Posterior cingulate gyrus (tissue), 11 donors: ENCODE measurements around the gene DISC1.
A peak's percentile ranks its signal among the peaks of the same experiment; 100 is the strongest.

Experiments
- DNase-seq, 10 donors: peaks; one replicate each; pipeline versions ENCODE4 v3.0.0 to v3.0.0-alpha.2; 2020 to 2021; ENCODE audit warnings: mixed read lengths in 3 of 10
- intact Hi-C: fragments of 100-400 bp; cut with DNase I; formaldehyde crosslinking; loops from one replicate; pipeline ENCODE4 v1.15.1; 2023

DISC1 gene

DNA sequence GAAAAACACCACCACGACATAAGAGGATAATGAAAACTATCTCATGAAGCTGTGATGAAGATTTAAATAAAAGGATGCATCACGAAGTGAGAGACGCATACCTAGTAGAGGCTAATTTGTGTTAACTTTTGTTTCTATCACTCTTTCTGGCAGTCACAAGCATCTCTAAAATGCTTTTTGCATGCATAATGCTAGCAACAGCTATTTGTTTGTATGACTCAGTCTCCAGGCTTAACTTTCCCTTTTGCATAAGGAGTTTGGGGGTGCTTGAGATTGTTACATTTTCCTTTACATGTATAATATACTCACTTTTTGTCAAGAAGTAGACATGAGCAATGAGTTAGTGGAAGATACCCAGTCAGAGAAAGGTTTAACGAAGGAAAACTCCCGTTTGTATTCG lies 385.4 kb downstream of the DISC1 start:
- intact Hi-C loops, result no loop called here
- DNase-seq, result no peak

DNA sequence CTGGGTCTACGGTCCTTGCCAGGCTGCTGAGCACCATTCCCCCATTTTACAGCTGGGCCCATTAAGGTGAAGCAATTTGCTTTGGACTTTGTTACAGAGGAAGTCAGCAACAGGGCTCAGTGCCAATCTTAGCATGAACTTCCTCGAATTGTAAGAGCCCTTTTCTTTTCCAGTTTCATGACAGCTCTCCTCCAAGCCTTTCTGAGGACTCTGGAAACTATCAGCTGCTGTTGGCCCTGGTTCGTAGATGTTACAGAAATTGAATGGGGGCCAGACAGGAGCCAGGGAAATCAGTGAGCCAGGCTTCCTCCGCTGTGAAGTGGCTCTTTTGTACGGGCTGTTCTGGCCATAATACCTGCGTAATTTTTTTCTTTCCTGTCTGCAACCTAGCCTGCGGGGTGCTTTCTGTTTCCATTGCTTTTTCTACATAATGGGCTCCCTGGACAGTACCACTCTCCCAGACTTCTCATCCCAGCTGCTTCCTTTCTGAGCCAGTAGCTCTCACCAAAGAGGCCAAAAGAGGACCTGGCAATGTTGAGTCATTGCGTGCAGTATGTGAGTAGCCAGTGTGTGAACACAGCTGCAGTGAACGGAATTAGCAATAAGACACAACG lies 386.3 kb downstream of the DISC1 start:
- intact Hi-C loops, result no loop called here
- DNase-seq, result no peak

DNA sequence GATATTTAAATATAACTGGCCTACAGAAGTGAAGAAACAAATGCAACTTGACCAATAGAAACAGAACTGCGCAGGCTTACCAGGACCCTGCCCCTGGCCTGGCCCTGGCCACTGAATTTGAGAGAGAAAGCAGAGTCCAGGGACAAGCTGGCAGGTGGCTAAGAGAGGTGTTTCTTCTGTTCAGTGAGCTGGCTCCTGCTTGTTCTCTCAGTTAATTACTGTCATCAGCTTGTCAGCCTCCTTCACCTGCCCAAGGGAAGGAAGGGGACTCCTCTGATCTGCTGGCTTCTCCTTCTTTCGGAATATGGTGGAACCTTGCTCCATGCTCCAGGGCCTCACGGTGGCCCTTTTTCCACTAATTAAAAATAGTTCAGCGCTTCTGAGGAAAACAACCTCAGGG lies 388.4 kb downstream of the DISC1 start:
- no peak for DNase-seq
- intact Hi-C loops, result no loop called here

DNA sequence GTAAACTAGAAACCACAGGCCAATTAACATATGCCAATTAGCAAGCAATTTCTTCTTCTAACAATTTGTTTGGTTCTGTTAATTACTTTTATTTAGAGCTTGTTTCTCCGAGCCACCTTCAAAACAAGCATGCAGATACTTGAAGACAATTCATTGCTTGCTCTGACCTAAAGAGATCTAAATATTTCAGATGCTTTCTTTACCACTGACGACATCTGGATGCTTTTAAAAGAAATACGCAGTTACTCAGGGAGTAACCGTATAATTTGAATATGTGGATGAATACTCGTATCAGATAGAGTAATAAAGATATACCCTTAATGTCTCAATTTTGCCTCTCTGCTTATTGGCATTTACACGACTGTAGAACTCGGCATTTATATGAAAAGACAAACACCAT lies 390.0 kb downstream of the DISC1 start:
- no peak for DNase-seq
- intact Hi-C loops, result no loop called here

DNA sequence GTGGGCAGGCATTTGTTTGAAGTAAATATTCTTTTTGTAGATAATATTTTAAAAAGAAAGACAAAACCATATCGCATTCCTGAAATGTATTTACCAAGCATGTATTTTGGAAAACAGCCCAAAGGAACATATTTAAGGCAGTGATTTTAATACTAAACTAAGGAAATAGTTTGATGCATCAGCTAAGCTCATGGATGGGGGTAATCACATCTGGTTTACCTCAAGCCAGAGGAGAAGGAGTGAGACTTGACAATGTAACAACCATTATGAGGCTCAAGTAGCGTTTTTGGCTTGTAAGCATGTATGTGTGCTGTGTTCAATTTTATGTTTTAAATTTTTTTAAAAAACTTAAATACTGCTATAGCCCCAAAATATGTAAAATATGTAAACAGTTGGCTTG lies 390.5 kb downstream of the DISC1 start:
- DNase-seq, result no peak
- intact Hi-C loops, result no loop called here

DNA sequence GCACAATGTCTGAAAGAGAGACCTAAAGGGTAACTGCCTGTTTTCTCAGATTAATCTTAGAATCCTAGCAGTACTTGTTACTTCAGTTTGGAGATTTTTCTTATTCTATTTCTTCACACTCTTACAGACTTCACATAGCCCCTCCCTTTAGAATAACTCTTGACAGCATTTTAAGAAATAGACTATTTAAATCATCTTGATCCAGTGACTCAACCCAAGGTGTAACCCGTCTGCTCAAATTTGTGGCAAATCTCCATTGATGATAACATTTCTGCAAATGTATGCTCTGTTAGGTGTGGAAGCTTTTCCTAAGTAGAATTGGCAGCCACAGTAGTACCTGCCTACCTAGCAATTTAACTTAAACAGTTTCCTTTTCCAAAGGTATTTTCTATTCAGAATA lies 391.2 kb downstream of the DISC1 start:
- intact Hi-C loops, result no loop called here
- DNase-seq, result no peak

DNA sequence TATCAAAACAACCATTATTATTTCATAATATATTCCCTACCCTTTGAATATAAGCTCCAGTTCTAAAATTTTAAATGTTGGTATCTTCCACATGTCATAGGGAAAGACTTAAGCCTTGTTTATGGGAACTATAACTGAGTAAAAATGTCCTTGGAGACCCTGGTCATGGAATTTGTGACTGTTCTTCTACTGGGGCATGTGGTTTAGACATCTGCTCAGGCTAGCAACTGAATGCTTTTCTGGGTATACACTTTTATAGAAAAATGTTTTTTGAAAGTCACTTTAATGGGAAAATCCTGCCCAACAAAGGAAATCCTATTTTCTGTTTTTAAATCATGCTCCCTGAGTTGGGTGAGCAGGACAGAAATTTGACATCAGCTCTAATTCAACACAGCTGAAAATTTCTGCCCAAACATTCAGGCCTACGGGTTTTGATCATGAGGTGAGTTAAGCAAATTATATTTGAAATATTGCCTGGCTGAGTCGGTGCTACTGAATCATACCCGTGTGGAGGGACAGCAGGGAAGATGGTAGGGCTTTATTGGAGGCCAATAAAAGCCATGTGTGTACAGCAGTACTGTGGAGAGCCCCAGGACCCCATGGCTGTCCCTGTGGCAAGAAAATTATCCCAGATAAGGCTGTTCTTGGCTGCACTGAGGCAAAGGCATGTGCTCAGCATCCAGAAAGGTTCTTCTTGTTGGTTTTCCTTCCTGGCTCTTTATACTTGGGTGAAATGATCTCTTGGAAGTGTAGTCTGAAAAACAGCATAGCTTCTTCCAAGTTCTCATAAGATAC lies 391.8 kb downstream of the DISC1 start:
- intact Hi-C loops, result no loop called here

DNA sequence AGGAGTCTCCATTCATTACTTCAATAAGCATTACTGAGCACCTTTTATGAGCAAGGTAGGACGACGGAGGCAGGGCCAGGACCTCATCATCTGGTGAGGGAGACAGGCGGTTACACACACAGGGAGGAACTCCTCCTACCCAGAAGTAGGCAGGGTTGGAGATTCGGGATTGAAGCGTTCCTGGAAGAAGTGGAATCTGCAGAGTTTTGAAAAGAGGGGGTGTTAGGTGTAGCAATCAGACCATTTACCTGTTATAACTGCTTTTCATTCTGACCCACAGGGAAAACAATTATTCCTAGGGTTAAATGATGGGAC lies 392.4 kb downstream of the DISC1 start:
- DNase-seq, result no peak
- intact Hi-C loops, result no loop called here

More for the DNA sequence above, 391.8 kb downstream of the DISC1 start:
- no peak for DNase-seq

DNA sequence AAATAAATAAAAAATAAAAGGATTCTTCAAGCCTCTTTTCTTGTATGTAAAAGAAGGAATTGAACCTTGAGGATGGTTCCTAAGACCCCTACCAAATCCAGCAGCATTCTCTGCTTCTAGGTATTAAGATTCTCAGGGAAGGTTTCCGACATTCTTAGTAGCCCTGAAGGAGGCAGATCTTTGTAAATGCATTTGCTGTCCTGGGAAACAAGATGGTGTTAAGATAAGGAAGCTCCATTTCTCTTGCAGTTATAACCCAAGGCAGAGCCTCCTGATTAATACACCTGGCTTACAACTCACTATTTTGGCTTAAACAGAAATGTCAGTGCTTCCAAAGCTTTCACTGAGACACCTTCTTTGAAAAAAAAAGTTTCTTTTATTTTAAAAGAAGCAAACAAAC lies 393.8 kb downstream of the DISC1 start:
- DNase-seq, result no peak
- intact Hi-C loops, result no loop called here

DNA sequence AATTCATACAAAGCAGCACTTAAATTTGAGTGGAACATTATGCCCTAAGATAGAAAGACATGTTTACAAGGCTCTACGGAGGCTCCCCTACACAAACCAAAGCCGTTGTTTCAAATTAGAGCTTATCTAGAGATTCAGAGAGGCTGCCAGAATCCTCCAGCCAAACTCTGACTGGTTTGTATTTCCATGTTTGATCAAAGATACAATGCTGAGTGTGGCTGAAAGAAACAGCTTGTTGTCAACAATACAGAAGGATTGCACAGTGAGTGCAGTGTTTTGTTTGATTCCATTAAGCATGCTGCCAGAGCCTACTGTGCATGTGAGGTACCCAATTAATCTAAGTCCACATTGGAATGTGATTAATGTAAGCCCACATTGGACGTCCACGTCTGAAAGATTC lies 402.7 kb downstream of the DISC1 start:
- intact Hi-C loops, result no loop called here
- no peak for DNase-seq

DNA sequence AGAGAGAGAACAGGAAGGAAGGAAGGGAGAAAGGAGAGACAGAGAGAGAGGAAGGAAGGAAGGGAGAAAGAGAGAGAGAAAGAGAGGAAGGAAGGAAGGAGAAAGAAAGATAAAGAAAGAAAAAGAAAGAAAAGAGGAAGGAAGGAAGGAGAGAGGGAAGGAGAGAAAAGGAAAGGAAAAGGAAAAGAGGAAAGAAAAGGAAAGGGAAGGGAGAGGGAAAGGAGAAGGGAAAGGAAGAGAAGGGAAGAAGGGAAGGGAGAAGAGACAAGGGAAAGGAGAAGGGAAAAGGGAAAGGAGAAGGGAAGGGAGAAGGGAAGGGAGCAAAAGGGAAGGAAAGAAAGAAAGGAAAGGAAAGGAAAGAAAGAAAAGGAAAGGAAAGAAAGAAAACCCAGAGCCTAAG lies 404.6 kb downstream of the DISC1 start:
- DNase-seq, result no peak
- intact Hi-C loops, result no loop called here

DNA sequence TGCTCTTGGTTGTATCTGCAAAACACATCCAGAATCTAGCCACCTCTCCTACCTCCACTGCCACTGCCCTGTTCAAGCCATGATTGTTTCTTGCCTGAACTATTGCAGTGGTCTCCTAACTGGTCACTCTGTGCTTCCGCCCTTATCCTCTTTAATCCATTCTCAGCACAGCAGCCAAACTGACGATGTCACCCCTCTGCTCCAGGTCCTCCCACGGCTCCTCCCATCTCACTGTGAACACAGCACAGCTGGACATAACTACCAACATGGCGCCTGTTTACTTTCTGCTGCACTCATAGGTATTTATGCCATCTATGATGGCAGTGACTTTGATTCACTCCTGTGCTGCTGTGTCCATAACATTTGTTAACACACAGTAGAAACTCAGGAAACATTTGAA lies 406.7 kb downstream of the DISC1 start:
- no peak for DNase-seq
- intact Hi-C loops, result no loop called here

DNA sequence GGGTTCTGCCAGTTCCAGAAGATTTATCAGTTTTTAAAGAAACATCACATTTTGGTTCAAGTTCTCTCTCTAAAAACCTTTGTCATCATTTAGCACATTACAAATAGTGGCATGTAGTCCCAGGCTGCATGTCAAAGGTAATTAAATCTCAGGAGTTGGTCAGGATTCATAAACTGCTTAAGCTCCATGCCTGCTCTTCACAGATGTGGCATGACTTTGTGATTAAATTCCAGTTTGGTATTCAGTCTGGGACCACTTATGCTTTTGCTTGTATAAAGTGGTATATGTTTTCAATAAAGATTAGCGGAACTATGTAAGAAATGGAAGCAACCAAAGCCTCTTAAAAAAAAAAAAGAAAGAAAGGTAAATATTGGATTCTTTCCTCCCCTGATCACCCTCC lies 408.0 kb downstream of the DISC1 start:
- intact Hi-C loops, result no loop called here
- DNase-seq, result no peak

DNA sequence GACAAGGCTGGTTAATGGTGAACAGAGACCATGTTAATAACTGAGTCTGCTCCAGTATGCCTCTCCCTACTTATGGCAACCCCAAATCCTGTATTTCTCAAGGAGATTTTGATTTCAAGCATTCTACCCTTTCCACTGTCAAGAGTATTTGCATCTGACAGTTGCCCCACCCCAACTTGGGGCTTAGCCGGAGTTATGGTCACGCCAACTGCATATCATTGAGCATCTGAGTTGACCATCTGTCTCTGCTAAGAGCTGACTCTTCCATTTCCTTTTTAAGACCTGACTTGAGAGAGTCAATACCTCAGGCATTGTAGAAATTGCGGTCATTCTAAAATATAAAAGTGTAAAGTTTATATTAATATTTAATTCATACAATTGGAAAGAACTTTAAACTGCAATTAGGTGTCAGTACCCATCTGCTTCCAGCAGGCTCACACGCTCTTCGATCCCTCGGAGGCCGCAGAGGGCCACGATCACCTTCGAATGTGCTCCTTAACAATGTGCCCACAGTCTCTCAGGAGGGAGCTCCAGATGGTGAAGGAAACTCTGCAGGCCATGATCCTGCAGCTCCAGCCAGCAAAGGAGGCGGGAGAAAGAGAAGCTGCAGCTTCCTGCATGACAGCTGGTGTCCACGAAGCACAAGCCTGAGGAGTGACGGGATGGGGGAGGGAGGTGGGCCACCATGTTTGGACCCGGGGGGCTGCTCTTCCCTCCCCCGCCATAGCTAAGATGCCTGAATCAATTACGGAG lies 409.8 kb downstream of the DISC1 start:
- intact Hi-C loops, result no loop called here
- DNase-seq, result no peak

DNA sequence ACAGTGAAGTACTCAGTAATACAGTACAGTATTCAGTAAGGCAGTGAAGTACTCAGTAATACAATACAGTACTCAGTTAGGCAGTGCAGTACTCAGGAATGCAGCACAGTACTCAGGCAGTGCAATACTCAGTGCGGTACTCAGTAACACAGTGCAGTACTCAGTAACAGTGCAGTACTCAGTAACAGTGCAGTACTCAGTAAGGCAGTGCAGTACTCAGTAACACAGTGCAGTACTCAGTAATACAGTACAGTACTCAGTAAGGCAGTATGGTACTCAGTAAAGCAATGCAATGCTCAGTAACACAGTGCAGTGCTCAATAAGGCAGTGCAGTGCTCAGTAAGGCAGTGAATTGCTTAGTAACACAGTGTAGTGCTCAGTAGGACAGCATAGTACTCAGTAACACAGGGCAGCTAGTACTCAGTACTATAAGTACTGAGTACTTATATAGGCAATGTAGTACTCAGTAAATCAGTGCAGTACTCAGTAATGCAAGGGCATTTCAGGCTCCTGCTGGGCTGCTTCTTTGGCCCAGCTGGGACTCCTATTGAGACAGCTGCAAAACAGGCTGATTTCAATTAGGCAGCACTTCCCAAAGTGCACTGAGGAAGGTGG lies 411.3 kb downstream of the DISC1 start:
- intact Hi-C loops, result no loop called here
- DNase-seq, result no peak

DNA sequence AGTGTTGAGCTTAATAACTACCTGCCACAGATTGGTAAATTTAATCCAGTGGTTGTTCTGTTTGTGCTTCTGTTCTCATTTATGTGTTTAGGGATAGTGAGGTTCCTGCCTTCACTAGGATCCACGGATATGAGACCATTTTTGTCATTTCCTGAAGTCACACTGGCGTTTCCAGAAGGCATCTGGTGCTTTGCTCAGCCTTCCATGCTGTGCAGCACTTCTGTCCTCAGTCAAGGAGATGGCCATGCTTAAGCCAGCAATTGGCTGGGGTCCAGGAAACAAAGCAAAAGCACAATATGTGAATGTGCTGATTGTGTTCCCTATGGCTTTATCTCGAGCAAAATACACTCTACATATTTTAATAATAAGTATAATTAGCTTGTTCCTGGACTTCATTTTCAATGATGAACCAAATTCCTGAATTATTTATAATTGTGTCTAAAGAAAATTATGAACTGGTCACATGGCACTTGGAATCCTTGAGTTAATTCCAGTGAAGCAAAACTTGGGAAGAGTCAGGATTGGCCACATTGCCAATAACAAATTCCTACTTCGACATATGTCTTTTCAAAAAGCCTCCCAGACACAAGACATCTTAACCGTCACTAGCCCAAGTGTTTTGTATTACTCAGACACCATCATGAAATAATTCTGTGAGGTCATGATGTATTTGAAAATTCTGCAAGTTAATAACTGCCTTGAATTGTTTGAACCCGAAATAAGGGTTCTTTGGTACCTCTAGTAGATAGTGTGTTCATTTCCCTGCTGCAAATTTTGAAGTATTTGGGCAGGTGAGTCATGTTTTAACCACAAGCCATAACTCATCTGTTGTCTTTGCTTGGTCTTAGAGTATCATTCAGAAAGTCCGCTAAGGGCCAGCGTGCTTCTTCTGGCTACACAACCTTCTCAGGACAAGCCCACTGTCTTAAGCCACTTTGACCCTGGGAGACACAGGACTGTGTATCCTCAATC lies 412.4 kb downstream of the DISC1 start:
- DNase-seq, result peak in 1 of 10 donors; percentile 17
- intact Hi-C loops, result no loop called here

DNA sequence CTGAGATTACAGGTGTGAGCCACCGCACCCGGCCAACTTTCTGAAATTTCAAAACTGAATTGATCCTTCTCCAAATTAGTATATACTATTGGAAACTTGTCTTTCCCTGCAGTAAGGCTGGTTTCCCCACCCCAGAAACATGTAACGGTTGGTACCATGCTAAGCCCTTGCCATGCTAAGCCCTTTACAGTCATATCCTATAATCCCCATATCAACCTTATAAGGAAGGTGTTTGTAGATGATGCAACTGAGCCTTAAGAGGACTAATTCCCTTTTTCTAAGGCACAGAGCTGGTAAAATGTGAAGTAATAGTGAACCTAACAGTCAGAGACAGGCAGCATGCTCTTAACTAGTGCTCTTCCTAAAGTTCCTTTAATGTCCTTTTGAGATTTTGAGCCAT lies 413.7 kb downstream of the DISC1 start:
- intact Hi-C loops, result no loop called here
- no peak for DNase-seq

DNA sequence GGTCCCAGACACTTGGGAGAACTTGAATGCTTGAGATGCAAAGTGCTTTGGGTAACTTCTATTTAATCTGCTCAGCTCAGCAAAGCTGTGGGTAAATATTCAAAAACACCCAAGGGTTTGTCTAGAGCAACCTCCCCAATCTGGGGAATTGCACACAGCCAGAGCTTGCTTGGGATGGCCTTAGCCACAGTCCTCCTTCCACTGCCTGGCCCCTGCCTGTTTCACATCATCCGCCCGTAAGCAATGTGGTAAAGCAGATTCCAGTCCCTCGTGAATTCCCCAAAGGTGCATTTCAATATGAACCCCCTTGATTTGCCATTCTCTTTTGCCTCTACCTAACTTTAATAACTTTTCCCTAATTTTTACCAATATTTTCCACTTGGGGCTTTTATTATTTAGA lies 418.1 kb downstream of the DISC1 start:
- no peak for DNase-seq
- intact Hi-C loops, result no loop called here

DNA sequence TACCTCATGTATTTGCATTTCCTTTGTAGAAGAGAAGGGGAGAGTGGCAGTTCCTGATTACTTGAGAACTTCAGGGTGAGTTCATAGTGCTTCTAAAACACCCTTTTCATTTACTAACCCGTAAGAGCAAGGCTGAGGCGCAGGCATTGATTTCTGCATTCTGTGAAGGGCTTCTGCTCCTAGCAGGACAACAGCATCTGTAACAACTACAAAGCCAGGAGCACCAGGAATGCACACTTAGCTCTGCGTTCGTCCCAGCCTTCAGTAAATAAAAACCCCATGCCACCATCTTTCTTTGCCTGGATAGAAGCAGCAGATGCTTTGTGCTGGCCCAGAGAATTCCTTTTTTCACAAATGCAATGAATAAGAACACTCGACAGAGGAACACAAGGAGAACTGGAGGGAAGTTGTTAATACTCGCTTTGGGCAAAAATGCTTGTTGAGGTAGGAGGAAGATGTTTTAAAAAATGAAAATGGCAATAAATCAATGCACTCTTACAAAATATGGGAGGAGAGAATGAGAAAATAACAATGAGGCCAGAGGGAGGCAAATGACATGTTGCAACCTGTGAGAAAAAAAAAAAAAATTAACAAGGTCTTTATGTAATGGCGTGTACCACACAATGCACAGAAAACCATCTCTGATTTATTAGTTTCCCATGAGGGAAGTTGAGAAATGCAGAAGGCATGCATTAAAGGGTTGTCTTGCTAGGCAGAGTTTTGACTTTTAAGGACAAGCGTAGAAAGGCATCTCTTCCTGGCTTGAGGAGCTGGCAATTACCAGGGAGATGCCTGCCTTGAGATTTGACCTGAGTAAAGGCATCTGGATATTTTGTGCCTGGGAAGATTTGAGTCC lies 418.8 kb downstream of the DISC1 start:
- no peak for DNase-seq
- intact Hi-C loops, result no loop called here
